ENCODE results near the gene RBBP6. TPM values are rescaled to one million over a fixed set of nuclear protein-coding genes. Genes with fewer than 3 reads are reported as not detected.

RBBP6 gene
- total RNA-seq: 11.0 and 12.2 TPM in 2 replicates

GRCh38 chr16:24539295-24539849 lies at the start of gene RBBP6:
RBBP6 (plus strand) TSS chr16:24539566; CDS start chr16:24540627, 1,061 bp downstream.

Other genes with a start within 250 kb of the RBBP6 start
- 26.9 and 35.8 TPM in 2 replicates for gene TNRC6A, start 190.1 kb downstream of the RBBP6 start, total RNA-seq